Neural progenitor cell (in vitro differentiated cells): ENCODE measurements around the gene PHC3.

Source experiments
- EZH2 ChIP-seq: fragments of 200-600 bp; sonication (generic); IDR thresholded peaks from 2 replicates; pipeline ENCODE4 v1.6.1; 2017; ENCODE audit warnings: antibody characterized with exemption, mild to moderate bottlenecking, moderate library complexity
- TF ChIP-seq, protein P1 (sequence below): fragments of 200-600 bp; sonication (generic); IDR thresholded peaks from 2 replicates; pipeline ENCODE4 v1.5.1; 2017; ENCODE audit warnings: antibody characterized with exemption, mild to moderate bottlenecking

DNA sequence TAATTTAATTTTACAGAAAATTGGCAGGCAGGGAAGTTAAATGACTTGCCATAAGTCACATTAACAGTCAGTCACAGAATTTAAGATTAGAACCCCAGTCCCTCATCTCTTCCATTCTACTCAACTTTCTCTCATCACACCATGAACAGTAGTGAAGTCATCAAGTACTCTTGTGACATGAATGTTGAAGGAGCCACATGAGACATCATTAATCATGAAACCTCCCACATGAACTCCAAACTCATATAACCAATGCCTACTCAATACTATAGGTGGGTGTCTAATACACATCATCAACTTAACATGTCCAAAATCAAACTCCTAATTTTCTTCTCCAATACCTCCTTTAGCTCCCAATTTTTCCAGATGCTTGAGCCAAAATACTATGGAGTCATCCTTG lies 19.5 kb downstream of the PHC3 start:
- TF ChIP-seq, protein P1, sequence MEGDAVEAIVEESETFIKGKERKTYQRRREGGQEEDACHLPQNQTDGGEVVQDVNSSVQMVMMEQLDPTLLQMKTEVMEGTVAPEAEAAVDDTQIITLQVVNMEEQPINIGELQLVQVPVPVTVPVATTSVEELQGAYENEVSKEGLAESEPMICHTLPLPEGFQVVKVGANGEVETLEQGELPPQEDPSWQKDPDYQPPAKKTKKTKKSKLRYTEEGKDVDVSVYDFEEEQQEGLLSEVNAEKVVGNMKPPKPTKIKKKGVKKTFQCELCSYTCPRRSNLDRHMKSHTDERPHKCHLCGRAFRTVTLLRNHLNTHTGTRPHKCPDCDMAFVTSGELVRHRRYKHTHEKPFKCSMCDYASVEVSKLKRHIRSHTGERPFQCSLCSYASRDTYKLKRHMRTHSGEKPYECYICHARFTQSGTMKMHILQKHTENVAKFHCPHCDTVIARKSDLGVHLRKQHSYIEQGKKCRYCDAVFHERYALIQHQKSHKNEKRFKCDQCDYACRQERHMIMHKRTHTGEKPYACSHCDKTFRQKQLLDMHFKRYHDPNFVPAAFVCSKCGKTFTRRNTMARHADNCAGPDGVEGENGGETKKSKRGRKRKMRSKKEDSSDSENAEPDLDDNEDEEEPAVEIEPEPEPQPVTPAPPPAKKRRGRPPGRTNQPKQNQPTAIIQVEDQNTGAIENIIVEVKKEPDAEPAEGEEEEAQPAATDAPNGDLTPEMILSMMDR, result no peak
- no peak for TF ChIP-seq EZH2
